SK-N-SH treated with all-trans-retinoic acid at 6 μM for 48 hours (cell line): Measurements from ENCODE around the gene DOP1A.

Experiments used
- ARNTL ChIP-seq: fragments of 450-650 bp; formaldehyde crosslinking; IDR thresholded peaks from 2 replicates; pipeline ENCODE4 v1.5.0; 2020; ENCODE audit warnings: low read depth, mild to moderate bottlenecking, moderate library complexity, borderline replicate concordance
- BACH2 ChIP-seq: fragments of 250-450 bp; sonication (Bioruptor Pico); IDR thresholded peaks from 2 replicates; pipeline ENCODE4 v1.9.0; 2021; ENCODE audit warnings: mild to moderate bottlenecking, borderline replicate concordance
- TSHZ2 ChIP-seq: fragments of 250-450 bp; sonication (Bioruptor Pico); IDR thresholded peaks from 2 replicates; pipeline ENCODE4 v1.5.0; 2020; ENCODE audit warnings: mild to moderate bottlenecking, moderate library complexity
- ZC3H10 ChIP-seq: fragments of 250-450 bp; sonication (Bioruptor Pico); IDR thresholded peaks from 2 replicates; pipeline ENCODE4 v1.5.1; 2021; ENCODE audit warnings: mild to moderate bottlenecking, moderate library complexity
- ZFP3 ChIP-seq: fragments of 250-450 bp; sonication (Bioruptor Pico); IDR thresholded peaks from 2 replicates; pipeline ENCODE4 v1.5.0; 2020; ENCODE audit warnings: mild to moderate bottlenecking, moderate library complexity

DNA sequence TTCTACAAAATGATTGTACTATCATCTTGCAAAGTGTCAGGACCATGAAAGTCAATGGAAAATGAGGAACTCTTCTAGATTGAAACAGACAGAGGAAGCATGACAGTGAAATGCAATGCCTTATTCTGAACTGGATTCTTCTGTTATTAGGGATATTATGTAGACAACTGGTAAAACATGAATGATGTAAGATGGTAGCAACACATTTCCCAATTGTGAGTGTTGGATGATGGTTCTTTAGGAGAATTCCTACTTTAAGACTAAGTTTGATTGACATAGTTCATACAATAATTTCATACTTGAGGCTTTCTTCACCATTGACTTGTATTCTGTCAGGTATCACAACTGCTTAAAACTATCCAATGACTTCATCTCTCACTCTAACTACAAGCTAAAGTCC, 6.3 kb upstream of the DOP1A start:
- no peak for TF ChIP-seq ZFP3 (CRISPR knock-in tag)
- no peak for TF ChIP-seq ZC3H10 (CRISPR knock-in tag)
- no peak for TF ChIP-seq TSHZ2
- TF ChIP-seq BACH2 (CRISPR knock-in tag) = no peak
- TF ChIP-seq ARNTL (CRISPR knock-in tag) = no peak
